ENCODE measurements around the gene LRP6. TPM values are rescaled to one million over a fixed set of nuclear protein-coding genes. Genes with fewer than 3 reads are reported as not detected.
"Not testable (repeated sequence)": the region's sequence is repeated elsewhere in the genome, so short reads cannot be mapped to it uniquely, and the experiment has no call there.

LRP6 gene
- polyA plus RNA-seq, 12 donors: 31.1 to 83.3 (median 35.8) TPM; not detected in 1

- peak; percentile 49 for DNase-seq
Observed at GRCh38 chr12:12266389-12266872, 413 bp downstream of the LRP6 start.

- DNase-seq: no peak
Observed at GRCh38 chr12:12265571-12266388, 1.1 kb downstream of the LRP6 start.

GRCh38 chr12:12265035-12265434 lies 1.8 kb downstream of the LRP6 start:
- DNase-seq: no peak

GRCh38 chr12:12263909-12264308 lies 2.9 kb downstream of the LRP6 start:
- DNase-seq: no peak

- DNase-seq: not testable (repeated sequence)
Observed at GRCh38 chr12:12256291-12256757, 10.5 kb downstream of the LRP6 start.

- no peak for DNase-seq
Observed at GRCh38 chr12:12254553-12254952, 12.3 kb downstream of the LRP6 start.

- no peak for DNase-seq
Observed at GRCh38 chr12:12249216-12250050, 17.4 kb downstream of the LRP6 start.

GRCh38 chr12:12247584-12247983 lies 19.3 kb downstream of the LRP6 start:
- no peak for DNase-seq

GRCh38 chr12:12244341-12244740 lies 22.5 kb downstream of the LRP6 start:
- DNase-seq: no peak

GRCh38 chr12:12240662-12241340 lies 26.0 kb downstream of the LRP6 start:
- DNase-seq: peak; percentile 72

GRCh38 chr12:12239127-12239526 lies 27.7 kb downstream of the LRP6 start:
- no peak for DNase-seq

GRCh38 chr12:12238605-12239004 lies 28.2 kb downstream of the LRP6 start:
- no peak for DNase-seq

GRCh38 chr12:12236896-12237295 lies 29.9 kb downstream of the LRP6 start:
- no peak for DNase-seq

GRCh38 chr12:12230275-12230674 lies 36.6 kb downstream of the LRP6 start:
- no peak for DNase-seq

- DNase-seq: peak; percentile 24
Observed at GRCh38 chr12:12229556-12230092, 37.2 kb downstream of the LRP6 start.

GRCh38 chr12:12228402-12228801 lies 38.4 kb downstream of the LRP6 start:
- no peak for DNase-seq

- DNase-seq: no peak
Observed at GRCh38 chr12:12226187-12226586, 40.7 kb downstream of the LRP6 start.

- no peak for DNase-seq
Observed at GRCh38 chr12:12224240-12224940, 42.5 kb downstream of the LRP6 start.

- no peak for DNase-seq
Observed at GRCh38 chr12:12221560-12221959, 45.3 kb downstream of the LRP6 start.

GRCh38 chr12:12219664-12220063 lies 47.2 kb downstream of the LRP6 start:
- DNase-seq: no peak

- no peak for DNase-seq
Observed at GRCh38 chr12:12217018-12217359, 49.9 kb downstream of the LRP6 start.

Data from muscle of arm (tissue), 12 donors.